Breast epithelium (tissue), 3 donors: Measurements from ENCODE around the gene TTC7B.

Experiments
- CTCF ChIP-seq, 3 donors: fragments of 450-650 bp; IDR thresholded peaks; one replicate each; pipeline ENCODE4 v1.5.1; 2016 to 2017; ENCODE audit warnings: antibody characterized with exemption in 3 of 3, mild to moderate bottlenecking in 3 of 3, moderate library complexity in 3 of 3
- POLR2A ChIP-seq: fragments of 450-650 bp; IDR thresholded peaks from one replicate; pipeline ENCODE4 v1.6.1; 2016; ENCODE audit warnings: antibody characterized with exemption, mild to moderate bottlenecking, moderate library complexity
- POLR2AphosphoS5 ChIP-seq, 3 donors: sonication (generic); formaldehyde crosslinking; IDR thresholded peaks; one replicate each; pipeline ENCODE4 v1.6.1; 2017; ENCODE audit warnings: antibody characterized with exemption in 3 of 3

- TF ChIP-seq CTCF (IDR thresholded peaks at IDR 0.05) (no peak), POLR2A (no peak), POLR2AphosphoS5 (IDR thresholded peaks at IDR 0.05) (no peak)
Measured at GRCh38 chr14:90571149-90571947, 244.9 kb downstream of the TTC7B start.
